Endothelial cell (in vitro differentiated cells): ENCODE results near the gene GLI3. TPM values are rescaled to one million over a fixed set of nuclear protein-coding genes. Genes with fewer than 3 reads are reported as not detected.

Experiments used
- DNase-seq: peaks from one replicate; pipeline ENCODE4 v3.0.0; 2021; ENCODE audit warnings: low spot score
- H3K27ac Mint-ChIP-seq: one replicate; pipeline ENCODE4 v1.8.0; 2021; ENCODE audit warnings: mixed read lengths, inconsistent platforms; ENCODE audit not compliant: unreplicated experiment
- H3K27me3 Mint-ChIP-seq: one replicate; pipeline ENCODE4 v1.8.0; 2021; ENCODE audit warnings: mild to moderate bottlenecking, moderate library complexity, mixed read lengths, inconsistent platforms; ENCODE audit not compliant: unreplicated experiment
- H3K36me3 Mint-ChIP-seq: one replicate; pipeline ENCODE4 v1.8.0; 2021; ENCODE audit warnings: mild to moderate bottlenecking, low read depth, mixed read lengths, inconsistent platforms; ENCODE audit not compliant: unreplicated experiment
- H3K4me1 Mint-ChIP-seq: one replicate; pipeline ENCODE4 v1.8.0; 2021; ENCODE audit warnings: mild to moderate bottlenecking, mixed read lengths, inconsistent platforms; ENCODE audit not compliant: unreplicated experiment
- H3K4me3 Mint-ChIP-seq: one replicate; pipeline ENCODE4 v1.8.0; 2021; ENCODE audit warnings: mild to moderate bottlenecking, mixed read lengths, inconsistent platforms; ENCODE audit not compliant: unreplicated experiment
- H3K9me3 Mint-ChIP-seq: one replicate; pipeline ENCODE4 v1.8.0; 2021; ENCODE audit warnings: mixed read lengths, inconsistent platforms; ENCODE audit not compliant: unreplicated experiment
- total RNA-seq: library from RNA; stranded (reverse); fragmentation: NEBNext Ultra II Directional; extraction: Animal tissue kit (Norgen Biotek cat#: 25700); gene quantifications from one replicate; pipeline ENCODE4 v1.2.1, GENCODE V29; 2021; ENCODE audit not compliant: unreplicated experiment
- TF ChIP-seq, protein P1 (sequence below): fragments of 200-600 bp; sonication (generic); IDR thresholded peaks from one replicate; pipeline ENCODE4 v1.5.0; 2021; ENCODE audit warnings: antibody characterized with exemption; ENCODE audit not compliant: unreplicated experiment

The GLI3 gene
- total RNA-seq, 1 donor from 2014 or later, result 24.9 TPM

DNA sequence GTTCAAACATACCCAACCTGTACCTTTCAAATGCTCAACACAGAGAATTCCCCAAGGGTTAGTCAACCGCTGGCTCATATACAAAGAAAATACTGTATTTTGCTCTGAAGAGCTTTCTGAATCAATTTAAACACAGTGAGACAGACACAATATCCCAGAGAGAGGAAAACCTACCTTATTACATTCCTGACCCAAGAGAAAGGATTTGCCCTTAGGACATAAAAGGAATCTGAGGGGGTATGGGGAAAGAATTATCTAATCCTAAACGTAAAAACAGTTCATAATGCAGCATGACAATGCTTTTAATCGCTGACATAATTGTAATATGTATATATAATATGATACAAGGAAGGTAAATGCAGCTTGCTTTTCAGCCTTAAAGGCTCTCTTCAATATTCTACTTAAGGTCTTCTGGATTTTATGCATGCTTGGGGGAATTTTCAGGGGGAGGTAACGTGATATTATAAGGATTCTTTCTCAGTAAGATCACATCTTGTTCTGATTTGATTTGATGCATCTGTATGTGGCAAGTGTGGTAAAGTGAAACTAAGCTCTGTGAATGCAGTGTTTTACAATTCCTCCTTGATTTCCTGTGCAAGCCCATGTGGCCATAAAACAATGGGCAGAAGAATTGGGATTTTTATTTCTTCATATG, 240.5 kb downstream of the GLI3 start:
- H3K4me3 Mint-ChIP-seq, result no peak overlapping the region
- no peaks in the 10 kb centered on the region for H3K9me3 Mint-ChIP-seq
- H3K27me3 Mint-ChIP-seq, result peaks cover 3% of the 10 kb centered on the region
- no peak overlapping the region for H3K27ac Mint-ChIP-seq
- TF ChIP-seq, protein P1, sequence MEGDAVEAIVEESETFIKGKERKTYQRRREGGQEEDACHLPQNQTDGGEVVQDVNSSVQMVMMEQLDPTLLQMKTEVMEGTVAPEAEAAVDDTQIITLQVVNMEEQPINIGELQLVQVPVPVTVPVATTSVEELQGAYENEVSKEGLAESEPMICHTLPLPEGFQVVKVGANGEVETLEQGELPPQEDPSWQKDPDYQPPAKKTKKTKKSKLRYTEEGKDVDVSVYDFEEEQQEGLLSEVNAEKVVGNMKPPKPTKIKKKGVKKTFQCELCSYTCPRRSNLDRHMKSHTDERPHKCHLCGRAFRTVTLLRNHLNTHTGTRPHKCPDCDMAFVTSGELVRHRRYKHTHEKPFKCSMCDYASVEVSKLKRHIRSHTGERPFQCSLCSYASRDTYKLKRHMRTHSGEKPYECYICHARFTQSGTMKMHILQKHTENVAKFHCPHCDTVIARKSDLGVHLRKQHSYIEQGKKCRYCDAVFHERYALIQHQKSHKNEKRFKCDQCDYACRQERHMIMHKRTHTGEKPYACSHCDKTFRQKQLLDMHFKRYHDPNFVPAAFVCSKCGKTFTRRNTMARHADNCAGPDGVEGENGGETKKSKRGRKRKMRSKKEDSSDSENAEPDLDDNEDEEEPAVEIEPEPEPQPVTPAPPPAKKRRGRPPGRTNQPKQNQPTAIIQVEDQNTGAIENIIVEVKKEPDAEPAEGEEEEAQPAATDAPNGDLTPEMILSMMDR, result no peak
- DNase-seq, result no peak
- no peaks in the 10 kb centered on the region for H3K36me3 Mint-ChIP-seq
- H3K4me1 Mint-ChIP-seq, result peaks cover 23% of the 10 kb centered on the region

DNA sequence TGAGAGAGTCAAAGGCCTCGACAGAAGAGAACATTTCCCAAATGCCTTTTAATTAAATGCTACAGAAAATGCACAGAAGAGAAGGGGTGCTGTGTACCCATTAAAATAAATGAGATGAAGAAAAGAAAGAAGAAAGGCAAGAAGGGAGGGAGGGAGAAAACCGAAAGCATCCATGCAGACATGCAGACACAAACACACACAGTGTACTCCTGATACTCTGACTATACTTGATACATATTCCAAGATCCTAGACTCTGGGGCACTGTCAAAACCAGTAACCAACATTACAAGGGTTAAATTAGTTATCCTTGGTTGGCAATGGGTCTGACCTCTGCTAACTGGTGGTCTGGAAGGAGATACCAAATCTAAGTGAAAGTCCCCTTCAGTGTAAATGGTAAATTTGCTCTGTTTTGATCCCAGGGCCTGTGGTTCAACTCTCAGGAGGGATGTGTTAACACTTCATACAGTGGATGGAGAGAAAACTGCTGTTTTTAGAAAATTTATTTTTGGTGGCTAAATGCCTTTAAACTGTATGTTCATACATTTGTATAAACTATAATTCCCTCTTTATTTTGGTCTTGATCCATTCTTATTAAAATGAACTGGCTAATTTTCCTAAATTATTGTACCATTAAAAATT, 241.3 kb downstream of the GLI3 start:
- Mint-ChIP-seq H3K27ac (no peak overlapping the region), H3K4me1 (peaks cover 24% of the 10 kb centered on the region), H3K9me3 (no peaks in the 10 kb centered on the region), H3K4me3 (no peak overlapping the region), H3K36me3 (no peaks in the 10 kb centered on the region), H3K27me3 (peaks cover 3% of the 10 kb centered on the region)
- no peak for DNase-seq
- TF ChIP-seq, protein P1, result no peak

DNA sequence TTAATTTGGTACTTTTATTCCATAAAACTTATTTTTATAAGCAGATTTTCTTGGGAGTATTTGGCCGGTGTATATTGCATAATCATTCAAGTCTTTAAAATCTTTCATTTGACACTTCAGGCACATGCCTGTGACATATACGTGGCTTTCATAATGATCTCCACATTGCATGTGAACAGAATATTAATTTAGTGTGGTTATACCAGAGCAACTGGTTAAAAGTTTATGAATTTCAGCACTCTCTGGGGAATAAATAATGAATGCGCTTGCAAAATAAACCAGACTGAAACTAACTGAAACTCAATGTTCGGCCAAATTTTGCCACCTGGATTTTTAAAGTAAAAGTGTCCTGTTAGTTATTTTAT, 242.3 kb downstream of the GLI3 start:
- H3K36me3 Mint-ChIP-seq, result no peaks in the 10 kb centered on the region
- H3K4me3 Mint-ChIP-seq, result no peak overlapping the region
- no peaks in the 10 kb centered on the region for H3K9me3 Mint-ChIP-seq
- no peaks in the 10 kb centered on the region for H3K27me3 Mint-ChIP-seq
- H3K4me1 Mint-ChIP-seq, result peaks cover 24% of the 10 kb centered on the region
- no peak for DNase-seq
- TF ChIP-seq, protein P1, result no peak
- no peak overlapping the region for H3K27ac Mint-ChIP-seq

DNA sequence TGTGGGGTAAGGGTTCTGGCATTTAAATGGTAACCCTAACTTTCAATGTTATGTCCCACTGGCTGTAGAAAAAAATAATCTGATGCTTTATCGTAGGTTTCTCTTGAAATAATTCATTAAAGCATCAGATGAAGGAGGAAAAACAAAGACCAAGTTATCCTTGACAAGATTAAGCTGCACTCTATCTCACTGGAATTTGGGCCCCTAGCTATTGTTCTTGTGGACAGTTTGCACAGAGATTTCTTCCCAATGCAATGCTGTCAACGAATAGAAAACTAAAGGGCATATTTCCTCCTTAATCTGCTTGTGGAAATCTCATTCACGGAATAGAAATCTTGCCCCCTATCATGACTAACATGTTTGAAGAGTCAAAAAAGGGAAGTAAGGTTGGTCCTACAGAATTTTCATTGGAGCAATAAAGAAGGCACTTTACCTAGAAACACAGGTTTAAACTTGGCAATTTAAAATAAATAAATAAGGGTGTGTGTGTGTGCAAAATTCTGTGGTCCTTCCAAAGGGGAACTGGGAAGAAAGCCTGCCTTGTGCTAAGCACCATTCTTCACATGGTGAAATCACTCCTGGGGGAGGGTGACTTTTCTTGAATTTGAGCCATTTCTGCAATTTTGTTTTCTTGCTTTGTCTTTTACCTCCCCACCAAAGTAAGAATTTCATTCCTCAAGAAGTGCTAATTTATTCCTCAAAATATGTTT, 242.8 kb downstream of the GLI3 start:
- no peaks in the 10 kb centered on the region for H3K9me3 Mint-ChIP-seq
- no peak overlapping the region for H3K4me3 Mint-ChIP-seq
- no peaks in the 10 kb centered on the region for H3K27me3 Mint-ChIP-seq
- H3K27ac Mint-ChIP-seq, result no peak overlapping the region
- no peaks in the 10 kb centered on the region for H3K36me3 Mint-ChIP-seq
- TF ChIP-seq, protein P1, result no peak
- H3K4me1 Mint-ChIP-seq, result peaks cover 24% of the 10 kb centered on the region
- no peak for DNase-seq
